ENCODE measurements around the gene PIGN. TPM values are rescaled to one million over a fixed set of nuclear protein-coding genes. Genes with fewer than 3 reads are reported as not detected.

PIGN gene
- total RNA-seq, 1 experiment from 2014 or later = 8.1 TPM

GRCh38 chr18:62033756-62034155, 153.1 kb downstream of the PIGN start:
- DNase-seq (ENCODE audit: low read depth) = no peak
- in situ Hi-C loops (cut with HindIII; ENCODE audit: low pct_unique_long_range_greater_than_20kb, low sequenced_read_pairs) = no loop called here

GRCh38 chr18:62033207-62033606, 153.6 kb downstream of the PIGN start:
- in situ Hi-C loops (cut with HindIII; ENCODE audit: low pct_unique_long_range_greater_than_20kb, low sequenced_read_pairs) = no loop called here
- DNase-seq (ENCODE audit: low read depth) = no peak

GRCh38 chr18:62030091-62030985, 156.5 kb downstream of the PIGN start:
- in situ Hi-C loops (cut with HindIII; ENCODE audit: low pct_unique_long_range_greater_than_20kb, low sequenced_read_pairs) = no loop called here
- DNase-seq (ENCODE audit: low read depth) = no peak

GRCh38 chr18:62028715-62029114, 158.1 kb downstream of the PIGN start:
- DNase-seq (ENCODE audit: low read depth) = no peak
- in situ Hi-C loops (cut with HindIII; ENCODE audit: low pct_unique_long_range_greater_than_20kb, low sequenced_read_pairs) = no loop called here

- in situ Hi-C loops (cut with HindIII; ENCODE audit: low pct_unique_long_range_greater_than_20kb, low sequenced_read_pairs) = no loop called here
Observed at GRCh38 chr18:62027914-62028520, 158.8 kb downstream of the PIGN start.

GRCh38 chr18:62026586-62026985, 160.3 kb downstream of the PIGN start:
- DNase-seq (ENCODE audit: low read depth) = no peak
- in situ Hi-C loops (cut with HindIII; ENCODE audit: low pct_unique_long_range_greater_than_20kb, low sequenced_read_pairs) = no loop called here

More at GRCh38 chr18:62027914-62028520, 158.8 kb downstream of the PIGN start:
- DNase-seq (ENCODE audit: low read depth) = no peak

DNA sequence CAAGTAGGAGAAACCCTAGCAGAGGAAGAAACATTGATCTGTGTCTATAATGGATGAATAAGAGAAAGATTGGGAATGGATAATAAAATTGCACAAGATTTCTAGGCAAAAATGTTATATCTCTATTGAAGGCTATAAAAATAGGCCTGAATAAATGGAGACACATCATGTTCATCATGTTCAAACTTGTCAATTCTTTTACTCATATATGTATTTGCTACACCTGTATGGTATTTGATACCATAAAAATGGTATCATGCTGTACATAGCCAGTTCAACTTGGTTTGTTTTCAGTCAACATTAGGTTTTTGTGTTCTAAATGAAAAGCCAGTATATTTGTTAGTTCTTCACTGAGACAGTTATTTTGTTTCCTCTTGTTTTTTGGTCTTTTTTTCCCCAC, 161.9 kb downstream of the PIGN start:
- no peak for DNase-seq (ENCODE audit: low read depth)
- in situ Hi-C loops (cut with HindIII; ENCODE audit: low pct_unique_long_range_greater_than_20kb, low sequenced_read_pairs) = no loop called here

- in situ Hi-C loops (cut with HindIII; ENCODE audit: low pct_unique_long_range_greater_than_20kb, low sequenced_read_pairs) = no loop called here
- DNase-seq (ENCODE audit: low read depth) = no peak
Observed at GRCh38 chr18:62023536-62023935, 163.3 kb downstream of the PIGN start.

DNA sequence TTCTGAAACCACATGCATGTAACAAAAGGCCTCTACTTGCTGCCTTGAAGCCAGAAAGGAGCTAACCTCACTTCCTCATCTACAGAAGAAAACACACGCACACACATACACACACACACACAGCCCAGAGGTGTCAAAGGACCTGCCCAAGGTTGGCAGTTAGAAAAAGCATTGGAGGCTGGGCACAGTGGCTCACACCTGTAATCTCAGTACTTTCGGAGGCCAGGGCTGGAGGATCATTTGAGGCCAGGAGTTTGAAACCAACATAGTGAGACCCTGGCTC, 168.2 kb downstream of the PIGN start:
- DNase-seq (ENCODE audit: low read depth) = no peak
- in situ Hi-C loops (cut with HindIII; ENCODE audit: low pct_unique_long_range_greater_than_20kb, low sequenced_read_pairs) = no loop called here

DNA sequence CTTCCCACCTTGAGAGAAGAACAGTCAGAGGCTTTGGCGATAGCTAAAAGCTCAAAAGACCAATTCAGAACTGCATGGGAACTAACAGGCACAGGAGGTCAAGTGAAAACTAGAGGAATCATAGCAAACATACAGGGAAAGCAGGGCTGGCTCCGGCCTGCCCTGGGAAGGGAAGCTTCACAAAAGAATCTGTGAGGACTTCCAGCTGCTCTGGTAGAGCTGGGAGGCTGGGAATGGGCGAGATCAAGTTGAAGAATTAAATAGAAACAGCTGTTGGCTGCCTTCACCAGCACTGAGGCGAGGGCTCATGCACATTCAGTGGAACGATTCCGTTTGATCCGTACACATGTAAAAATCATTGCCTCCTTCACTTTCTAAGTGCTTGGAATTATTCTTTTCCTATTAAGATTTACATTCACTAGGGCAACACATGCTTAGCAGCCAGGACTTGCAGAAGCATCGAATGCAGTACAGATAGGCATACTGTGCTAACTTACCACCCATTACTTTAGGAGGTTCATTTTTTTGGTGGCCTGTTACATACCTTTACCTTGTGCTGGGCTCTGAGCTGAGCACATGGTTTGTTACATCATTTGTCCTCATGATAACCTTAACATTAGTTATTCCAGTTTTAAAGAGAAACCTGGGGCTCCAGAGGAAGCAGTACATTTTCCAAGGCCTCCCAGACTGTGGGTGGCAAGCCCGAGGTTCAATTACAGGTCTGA, 168.7 kb downstream of the PIGN start:
- no peak for DNase-seq (ENCODE audit: low read depth)
- in situ Hi-C loops (cut with HindIII; ENCODE audit: low pct_unique_long_range_greater_than_20kb, low sequenced_read_pairs) = no loop called here

- in situ Hi-C loops (cut with HindIII; ENCODE audit: low pct_unique_long_range_greater_than_20kb, low sequenced_read_pairs) = no loop called here
Observed at GRCh38 chr18:62017618-62018017, 169.2 kb downstream of the PIGN start.

GRCh38 chr18:62011416-62011815, 175.4 kb downstream of the PIGN start:
- no peak for DNase-seq (ENCODE audit: low read depth)
- in situ Hi-C loops (cut with HindIII; ENCODE audit: low pct_unique_long_range_greater_than_20kb, low sequenced_read_pairs) = no loop called here

More at GRCh38 chr18:62017618-62018017, 169.2 kb downstream of the PIGN start:
- no peak for DNase-seq (ENCODE audit: low read depth)

DNA sequence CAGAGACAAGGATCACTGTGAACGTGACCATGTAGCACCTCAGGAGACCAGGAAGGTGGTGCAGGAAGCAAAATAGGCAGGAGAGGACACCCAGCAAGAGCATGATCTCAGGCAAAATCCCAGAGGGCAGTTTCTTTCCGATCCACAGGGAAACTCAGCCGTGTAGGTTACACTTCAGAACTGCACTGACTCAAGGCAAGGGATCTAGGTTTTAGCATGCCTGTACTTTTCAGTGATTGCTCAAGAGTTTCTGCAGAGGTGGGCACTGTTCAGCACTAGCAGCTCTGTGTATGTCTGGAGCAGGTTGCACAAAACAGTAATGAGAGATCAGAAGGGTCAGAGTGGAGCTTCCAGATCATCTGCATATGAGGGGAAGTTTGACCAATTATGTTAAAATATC, 177.3 kb downstream of the PIGN start:
- DNase-seq (ENCODE audit: low read depth) = no peak
- in situ Hi-C loops (cut with HindIII; ENCODE audit: low pct_unique_long_range_greater_than_20kb, low sequenced_read_pairs) = no loop called here

DNA sequence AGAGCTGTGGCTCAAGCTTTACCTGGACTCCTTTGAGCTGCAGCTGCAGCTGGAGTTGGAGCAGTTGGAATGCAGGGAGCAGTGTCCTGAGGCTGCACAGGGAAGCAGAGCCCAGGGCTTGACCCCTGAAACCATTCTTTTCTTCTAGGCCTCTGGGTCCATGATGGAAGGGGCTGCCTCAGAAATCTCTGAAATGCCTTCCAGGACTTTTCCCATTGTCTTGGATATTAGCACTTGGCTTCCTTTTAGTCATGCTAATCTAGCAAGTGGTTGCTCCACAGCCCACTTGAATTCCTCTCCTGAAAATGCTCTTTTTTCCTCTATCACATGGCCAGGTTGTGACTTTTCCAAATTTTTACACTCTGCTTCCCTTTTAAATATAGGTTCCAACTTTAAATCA, 185.5 kb downstream of the PIGN start:
- DNase-seq (ENCODE audit: low read depth) = no peak
- in situ Hi-C loops (cut with HindIII; ENCODE audit: low pct_unique_long_range_greater_than_20kb, low sequenced_read_pairs) = no loop called here

GRCh38 chr18:61998957-61999356, 187.9 kb downstream of the PIGN start:
- in situ Hi-C loops (cut with HindIII; ENCODE audit: low pct_unique_long_range_greater_than_20kb, low sequenced_read_pairs) = no loop called here
- DNase-seq (ENCODE audit: low read depth) = no peak

- in situ Hi-C loops (cut with HindIII; ENCODE audit: low pct_unique_long_range_greater_than_20kb, low sequenced_read_pairs) = no loop called here
- DNase-seq (ENCODE audit: low read depth) = no peak
Observed at GRCh38 chr18:61998335-61998734, 188.5 kb downstream of the PIGN start.

DNA sequence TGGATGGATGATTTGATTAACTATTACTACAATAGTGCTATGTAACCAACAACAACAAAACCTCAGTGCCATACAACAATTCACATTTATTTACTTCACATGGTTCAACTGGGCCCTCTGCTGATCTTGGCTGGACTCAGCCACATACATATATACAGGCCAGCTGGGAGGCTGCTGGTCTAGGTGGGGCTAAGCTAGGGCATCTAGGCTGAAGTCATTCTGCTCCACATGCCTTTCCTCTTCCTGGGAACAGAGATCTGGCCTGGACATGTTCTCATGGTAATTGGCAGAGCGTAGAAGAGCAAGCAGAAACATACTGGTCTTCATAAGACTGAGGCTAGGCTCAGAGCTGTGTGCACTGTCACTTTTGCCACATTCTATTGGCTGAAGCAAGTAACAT, 191.2 kb downstream of the PIGN start:
- no peak for DNase-seq (ENCODE audit: low read depth)
- in situ Hi-C loops (cut with HindIII; ENCODE audit: low pct_unique_long_range_greater_than_20kb, low sequenced_read_pairs) = no loop called here

GRCh38 chr18:61993831-61994230, 193.0 kb downstream of the PIGN start:
- no peak for DNase-seq (ENCODE audit: low read depth)
- in situ Hi-C loops (cut with HindIII; ENCODE audit: low pct_unique_long_range_greater_than_20kb, low sequenced_read_pairs) = no loop called here

DNA sequence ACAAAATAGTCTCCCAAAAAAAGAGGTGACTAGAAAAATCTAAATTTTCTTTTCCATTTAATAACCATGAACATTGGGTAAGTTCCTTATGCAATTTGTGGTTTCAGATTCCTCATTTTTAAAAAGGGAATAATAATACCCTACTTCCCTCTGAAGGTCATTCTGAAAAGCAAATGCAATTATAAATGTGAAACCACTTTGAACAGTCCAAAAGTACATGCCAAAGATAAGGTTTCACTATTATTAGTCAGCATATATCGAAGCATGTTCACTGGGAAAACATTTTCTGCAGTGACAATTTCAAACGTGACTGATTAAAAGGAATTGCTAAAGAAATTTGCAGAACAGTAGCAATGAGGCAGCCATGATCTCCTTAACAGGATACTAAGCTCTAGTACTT, 193.9 kb downstream of the PIGN start:
- DNase-seq (ENCODE audit: low read depth) = no peak

More for the DNA sequence above, 193.9 kb downstream of the PIGN start:
- in situ Hi-C loops (cut with HindIII; ENCODE audit: low pct_unique_long_range_greater_than_20kb, low sequenced_read_pairs) = no loop called here
